ENCODE data around the gene USP22.
"Not testable (repeated sequence)": the region's sequence is repeated elsewhere in the genome, so short reads cannot be mapped to it uniquely, and the experiment has no call there.

DNA sequence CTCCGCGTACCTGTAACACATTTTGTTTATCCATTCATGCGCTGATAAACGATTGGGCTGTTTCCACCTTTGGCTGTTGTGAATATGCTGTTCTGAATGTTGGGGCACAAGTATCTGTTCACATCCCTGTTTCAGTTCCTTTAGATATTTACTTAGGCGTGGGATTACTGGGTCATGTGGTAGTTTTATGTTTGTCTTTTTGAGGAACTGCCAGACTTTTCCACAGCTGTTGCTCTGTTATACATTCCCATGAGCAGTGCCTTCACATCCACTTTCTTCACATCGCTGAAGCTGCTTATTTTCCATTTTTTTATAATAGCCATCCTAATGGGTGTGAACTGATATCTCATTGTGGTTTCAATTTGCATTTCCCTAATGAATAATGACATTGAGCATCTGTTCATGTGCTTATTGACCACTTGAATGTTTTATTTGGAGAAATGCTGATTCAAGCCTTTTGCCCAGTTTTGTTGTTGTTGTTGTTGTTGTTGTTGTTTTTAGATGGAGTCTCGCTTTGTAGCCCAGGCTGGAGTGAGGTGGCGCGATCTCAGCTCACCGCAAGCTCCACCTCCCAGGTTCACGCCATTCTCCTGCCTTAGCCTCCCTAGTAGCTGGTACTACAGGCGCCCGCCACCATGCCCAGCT lies 65.1 kb downstream of the USP22 start:
- TF ChIP-seq EZH2phosphoT487 (IDR thresholded peaks at IDR 0.05; ENCODE audit: unreplicated experiment); POLR2AphosphoS5 (IDR thresholded peaks at IDR 0.05; ENCODE audit: low read depth); EZH2 (IDR thresholded peaks at IDR 0.05; ENCODE audit: low read depth, unreplicated experiment); ZNF114 (CRISPR knock-in tag; IDR thresholded peaks at IDR 0.05); STAT1 (IDR thresholded peaks at IDR 0.05; ENCODE audit: unreplicated experiment): not testable (repeated sequence)
- TF ChIP-seq, protein P1, sequence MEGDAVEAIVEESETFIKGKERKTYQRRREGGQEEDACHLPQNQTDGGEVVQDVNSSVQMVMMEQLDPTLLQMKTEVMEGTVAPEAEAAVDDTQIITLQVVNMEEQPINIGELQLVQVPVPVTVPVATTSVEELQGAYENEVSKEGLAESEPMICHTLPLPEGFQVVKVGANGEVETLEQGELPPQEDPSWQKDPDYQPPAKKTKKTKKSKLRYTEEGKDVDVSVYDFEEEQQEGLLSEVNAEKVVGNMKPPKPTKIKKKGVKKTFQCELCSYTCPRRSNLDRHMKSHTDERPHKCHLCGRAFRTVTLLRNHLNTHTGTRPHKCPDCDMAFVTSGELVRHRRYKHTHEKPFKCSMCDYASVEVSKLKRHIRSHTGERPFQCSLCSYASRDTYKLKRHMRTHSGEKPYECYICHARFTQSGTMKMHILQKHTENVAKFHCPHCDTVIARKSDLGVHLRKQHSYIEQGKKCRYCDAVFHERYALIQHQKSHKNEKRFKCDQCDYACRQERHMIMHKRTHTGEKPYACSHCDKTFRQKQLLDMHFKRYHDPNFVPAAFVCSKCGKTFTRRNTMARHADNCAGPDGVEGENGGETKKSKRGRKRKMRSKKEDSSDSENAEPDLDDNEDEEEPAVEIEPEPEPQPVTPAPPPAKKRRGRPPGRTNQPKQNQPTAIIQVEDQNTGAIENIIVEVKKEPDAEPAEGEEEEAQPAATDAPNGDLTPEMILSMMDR (conservative IDR thresholded peaks at IDR 0.05; ENCODE audit: low read depth in 2 of 2) = not testable (repeated sequence)
- TF ChIP-seq, protein P2, sequence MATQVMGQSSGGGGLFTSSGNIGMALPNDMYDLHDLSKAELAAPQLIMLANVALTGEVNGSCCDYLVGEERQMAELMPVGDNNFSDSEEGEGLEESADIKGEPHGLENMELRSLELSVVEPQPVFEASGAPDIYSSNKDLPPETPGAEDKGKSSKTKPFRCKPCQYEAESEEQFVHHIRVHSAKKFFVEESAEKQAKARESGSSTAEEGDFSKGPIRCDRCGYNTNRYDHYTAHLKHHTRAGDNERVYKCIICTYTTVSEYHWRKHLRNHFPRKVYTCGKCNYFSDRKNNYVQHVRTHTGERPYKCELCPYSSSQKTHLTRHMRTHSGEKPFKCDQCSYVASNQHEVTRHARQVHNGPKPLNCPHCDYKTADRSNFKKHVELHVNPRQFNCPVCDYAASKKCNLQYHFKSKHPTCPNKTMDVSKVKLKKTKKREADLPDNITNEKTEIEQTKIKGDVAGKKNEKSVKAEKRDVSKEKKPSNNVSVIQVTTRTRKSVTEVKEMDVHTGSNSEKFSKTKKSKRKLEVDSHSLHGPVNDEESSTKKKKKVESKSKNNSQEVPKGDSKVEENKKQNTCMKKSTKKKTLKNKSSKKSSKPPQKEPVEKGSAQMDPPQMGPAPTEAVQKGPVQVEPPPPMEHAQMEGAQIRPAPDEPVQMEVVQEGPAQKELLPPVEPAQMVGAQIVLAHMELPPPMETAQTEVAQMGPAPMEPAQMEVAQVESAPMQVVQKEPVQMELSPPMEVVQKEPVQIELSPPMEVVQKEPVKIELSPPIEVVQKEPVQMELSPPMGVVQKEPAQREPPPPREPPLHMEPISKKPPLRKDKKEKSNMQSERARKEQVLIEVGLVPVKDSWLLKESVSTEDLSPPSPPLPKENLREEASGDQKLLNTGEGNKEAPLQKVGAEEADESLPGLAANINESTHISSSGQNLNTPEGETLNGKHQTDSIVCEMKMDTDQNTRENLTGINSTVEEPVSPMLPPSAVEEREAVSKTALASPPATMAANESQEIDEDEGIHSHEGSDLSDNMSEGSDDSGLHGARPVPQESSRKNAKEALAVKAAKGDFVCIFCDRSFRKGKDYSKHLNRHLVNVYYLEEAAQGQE (IDR thresholded peaks at IDR 0.05; ENCODE audit: unreplicated experiment) = not testable (repeated sequence)

Measured in GM23338 (cell line).